GDM1 (cell line): ENCODE data around the gene PSMD13.
"Not testable (repeated sequence)": the region's sequence is repeated elsewhere in the genome, so short reads cannot be mapped to it uniquely, and the experiment has no call there.

Experiments
- DNase-seq: peaks from one replicate; lab custom pipeline; 2025; lab: John Stamatoyannopoulos, UW

The PSMD13 gene

DNA sequence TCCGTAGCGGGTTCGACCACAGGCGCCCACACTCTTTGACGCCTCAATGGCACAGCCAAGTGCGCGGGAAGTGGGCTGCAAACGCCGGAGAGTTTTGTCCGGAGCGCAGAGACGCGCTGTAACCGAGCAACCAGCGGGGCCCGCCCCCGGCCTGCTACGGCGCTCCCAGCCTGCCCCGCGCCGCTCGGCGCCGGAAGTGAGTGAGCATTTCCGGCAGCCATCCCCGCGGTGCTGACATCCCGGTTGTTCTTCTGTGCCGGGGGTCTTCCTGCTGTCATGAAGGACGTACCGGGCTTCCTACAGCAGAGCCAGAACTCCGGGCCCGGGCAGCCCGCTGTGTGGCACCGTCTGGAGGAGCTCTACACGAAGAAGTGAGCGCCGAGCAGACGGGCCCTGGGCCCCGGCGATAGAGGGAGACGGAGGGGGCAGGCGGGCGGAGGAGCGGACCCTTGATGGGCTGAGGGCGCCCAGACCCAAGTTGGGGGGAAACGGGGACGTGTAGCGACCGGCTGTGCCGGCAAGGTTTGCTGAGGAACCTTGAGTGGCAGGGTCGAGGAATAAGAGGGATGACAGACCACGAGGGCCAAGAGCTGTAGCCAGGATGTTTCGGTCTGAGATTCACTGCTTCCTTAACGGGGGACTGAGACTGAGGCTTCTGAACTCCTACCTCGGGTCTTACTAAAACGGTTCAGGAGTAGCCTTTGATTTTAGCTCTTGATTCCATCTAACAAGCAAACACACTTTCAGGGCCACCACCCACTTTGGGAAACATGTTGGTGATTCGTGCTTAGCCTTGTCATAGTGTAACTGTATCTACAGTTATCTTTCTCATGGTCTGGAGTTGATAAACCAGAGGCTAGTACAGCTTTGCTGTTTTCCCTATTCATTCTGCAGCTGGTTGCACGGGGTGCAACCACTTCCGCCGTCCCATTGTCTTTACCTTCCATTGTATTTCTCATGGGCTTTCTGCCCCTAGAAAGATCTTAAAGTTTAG is at the start of gene PSMD13:
TSS of gene PSMD13 (plus strand) at position 203 of the 994 bp plus-strand sequence. CDS start at position 277, 74 bp downstream.
- peak; percentile 73 for DNase-seq

DNA sequence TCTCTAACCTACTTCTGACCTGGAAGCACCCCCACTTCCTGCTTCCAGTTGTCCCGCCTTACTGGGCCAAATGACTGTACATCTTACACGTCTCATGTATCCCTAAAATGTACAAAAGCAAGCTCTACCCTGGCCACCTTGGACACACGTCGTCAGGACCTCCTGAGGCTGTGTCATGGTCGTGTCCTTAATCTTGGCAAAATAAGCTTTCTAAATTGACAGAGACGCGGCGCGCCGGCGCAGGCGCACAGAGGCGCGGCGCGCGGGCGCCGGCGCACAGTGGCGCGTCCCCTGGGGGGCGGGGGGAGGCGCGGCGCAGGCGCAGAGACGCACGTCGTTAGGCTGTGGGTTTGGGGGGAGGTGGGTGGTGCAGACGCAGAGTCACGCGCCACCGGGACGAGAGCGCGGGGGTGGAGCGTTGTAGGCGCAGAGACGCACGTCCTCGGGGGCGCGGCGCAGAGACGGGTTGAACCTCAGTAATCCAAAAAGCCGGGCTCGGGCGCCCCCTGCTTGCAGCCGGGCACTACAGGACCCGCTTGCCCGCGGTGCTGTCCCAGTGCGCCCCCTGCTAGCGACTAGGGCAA is 47.5 kb upstream of the PSMD13 start:
- DNase-seq: not testable (repeated sequence)

DNA sequence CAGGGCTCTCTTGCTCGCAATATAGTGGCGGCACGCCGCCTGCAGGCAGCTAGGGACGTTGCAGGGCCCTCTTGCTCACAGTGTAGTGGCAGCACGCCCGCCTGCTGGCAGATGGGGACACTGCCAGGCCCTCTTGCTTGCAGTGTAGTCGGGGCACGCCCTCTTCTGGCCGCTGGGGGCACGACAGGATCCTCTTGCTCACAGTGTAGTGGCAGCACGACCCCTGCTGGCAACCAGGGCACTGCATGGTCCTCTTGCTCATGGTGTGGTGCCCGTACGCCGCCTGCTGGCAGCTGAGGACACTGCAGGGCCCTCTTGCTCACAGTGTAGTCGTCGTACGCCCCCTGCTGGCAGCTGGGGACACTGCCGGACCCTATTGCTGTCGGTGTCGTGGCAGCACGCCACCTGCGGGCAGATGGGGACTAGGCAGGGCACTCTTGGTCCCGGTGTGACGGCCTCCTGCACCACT is 46.9 kb upstream of the PSMD13 start:
- not testable (repeated sequence) for DNase-seq

- not testable (repeated sequence) for DNase-seq
Measured at GRCh38 chr11:190546-190945, 46.2 kb upstream of the PSMD13 start.

GRCh38 chr11:191490-192478 is 45.0 kb upstream of the PSMD13 start:
- not testable (repeated sequence) for DNase-seq

GRCh38 chr11:192674-193128 is 44.1 kb upstream of the PSMD13 start, which contains the start of gene SCGB1C1:
Gene SCGB1C1, plus strand, starts transcription at chr11:193078. Its CDS starts 22 bp downstream, at chr11:193100.
- DNase-seq: not testable (repeated sequence)

DNA sequence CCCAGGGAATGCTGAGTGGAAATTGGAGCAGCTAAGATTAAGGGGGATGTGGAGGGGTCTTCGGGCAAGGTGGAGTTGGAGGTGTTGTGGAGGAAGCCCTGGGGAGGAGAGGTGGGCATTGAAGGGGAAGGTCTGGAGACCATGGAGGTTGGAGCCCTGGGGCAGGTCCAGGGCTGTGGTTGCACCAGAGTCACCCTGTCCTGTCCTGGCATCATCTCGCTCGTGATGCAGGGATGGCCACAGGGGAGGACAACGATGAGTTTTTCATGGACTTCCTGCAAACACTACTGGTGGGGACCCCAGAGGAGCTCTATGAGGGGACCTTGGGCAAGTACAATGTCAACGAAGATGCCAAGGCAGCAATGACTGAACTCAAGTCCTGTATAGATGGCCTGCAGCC is 43.3 kb upstream of the PSMD13 start:
- DNase-seq: not testable (repeated sequence)

DNA sequence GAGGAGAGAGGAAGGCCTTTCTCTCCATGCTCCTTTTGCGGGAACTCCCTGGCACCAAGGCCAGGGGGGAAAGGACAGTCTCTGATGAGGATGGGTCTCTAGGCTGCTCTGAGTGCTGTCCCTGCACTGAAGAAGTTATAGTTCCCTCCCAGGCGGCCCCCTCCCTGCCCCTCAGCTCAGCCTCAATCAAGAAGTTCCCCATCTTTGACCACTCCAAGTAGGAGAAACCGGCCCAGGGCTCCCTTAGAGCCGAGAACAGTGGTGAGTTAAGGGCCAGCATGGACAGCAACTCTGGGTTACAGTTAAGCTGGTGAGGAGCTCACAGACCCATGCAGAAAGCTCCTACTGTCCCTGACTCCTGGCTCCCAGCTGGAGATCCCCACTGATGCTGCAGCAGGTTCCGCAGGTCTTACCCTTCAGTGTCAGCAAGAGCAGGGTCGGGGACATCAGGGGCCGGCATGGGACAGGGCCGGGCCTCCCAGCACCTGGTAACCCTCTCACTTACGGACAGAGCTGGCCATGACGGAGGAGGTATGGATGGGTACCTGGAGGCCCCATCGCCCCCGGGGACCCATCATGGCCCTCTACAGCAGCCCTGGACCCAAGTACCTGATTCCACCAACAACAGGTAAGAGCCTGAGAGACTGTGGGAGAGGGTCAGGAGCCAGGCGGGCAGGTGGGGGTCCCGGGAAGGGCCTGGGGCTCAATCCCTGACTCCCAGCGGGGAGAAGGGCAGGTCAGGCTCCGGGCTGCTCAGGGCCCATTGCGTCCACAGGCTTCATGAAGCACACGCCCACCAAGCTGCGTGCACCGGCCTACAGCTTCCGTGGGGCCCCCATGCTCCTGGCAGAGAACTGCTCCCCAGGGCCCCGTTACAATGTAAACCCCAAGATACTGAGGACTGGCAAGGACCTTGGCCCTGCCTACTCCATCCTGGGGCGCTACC is 39.7 kb upstream of the PSMD13 start:
- DNase-seq: no peak

GRCh38 chr11:197741-198235 is 39.0 kb upstream of the PSMD13 start:
- DNase-seq: no peak

GRCh38 chr11:198236-198806 is 38.5 kb upstream of the PSMD13 start:
- no peak for DNase-seq

GRCh38 chr11:199004-199581 is 37.7 kb upstream of the PSMD13 start:
- DNase-seq: no peak

DNA sequence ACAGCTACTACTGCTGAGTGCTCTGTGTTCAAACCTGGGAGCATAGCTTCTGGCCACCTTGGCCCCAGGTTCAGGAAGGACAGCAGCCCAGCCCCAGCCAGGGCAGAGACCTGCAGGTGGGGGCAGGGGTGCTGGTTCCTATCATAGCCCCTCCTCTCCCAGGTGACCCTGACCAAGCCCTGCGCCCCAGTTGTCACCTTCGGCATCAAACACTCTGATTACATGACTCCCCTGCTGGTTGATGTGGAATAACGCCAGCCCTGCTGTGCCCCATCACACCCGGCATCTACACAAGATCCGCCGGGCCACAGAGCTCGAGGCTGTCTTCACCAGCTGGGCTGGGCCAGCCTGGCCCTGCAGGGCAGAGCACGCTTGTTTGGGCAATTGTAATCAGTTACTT is 37.0 kb upstream of the PSMD13 start:
- no peak for DNase-seq

- DNase-seq: no peak
Measured at GRCh38 chr11:200224-201003, 36.4 kb upstream of the PSMD13 start.

GRCh38 chr11:201966-202365 is 34.8 kb upstream of the PSMD13 start:
- peak; percentile 43 for DNase-seq

GRCh38 chr11:202490-202889 is 34.3 kb upstream of the PSMD13 start:
- no peak for DNase-seq

GRCh38 chr11:203056-203944 is 33.5 kb upstream of the PSMD13 start:
- no peak for DNase-seq

DNA sequence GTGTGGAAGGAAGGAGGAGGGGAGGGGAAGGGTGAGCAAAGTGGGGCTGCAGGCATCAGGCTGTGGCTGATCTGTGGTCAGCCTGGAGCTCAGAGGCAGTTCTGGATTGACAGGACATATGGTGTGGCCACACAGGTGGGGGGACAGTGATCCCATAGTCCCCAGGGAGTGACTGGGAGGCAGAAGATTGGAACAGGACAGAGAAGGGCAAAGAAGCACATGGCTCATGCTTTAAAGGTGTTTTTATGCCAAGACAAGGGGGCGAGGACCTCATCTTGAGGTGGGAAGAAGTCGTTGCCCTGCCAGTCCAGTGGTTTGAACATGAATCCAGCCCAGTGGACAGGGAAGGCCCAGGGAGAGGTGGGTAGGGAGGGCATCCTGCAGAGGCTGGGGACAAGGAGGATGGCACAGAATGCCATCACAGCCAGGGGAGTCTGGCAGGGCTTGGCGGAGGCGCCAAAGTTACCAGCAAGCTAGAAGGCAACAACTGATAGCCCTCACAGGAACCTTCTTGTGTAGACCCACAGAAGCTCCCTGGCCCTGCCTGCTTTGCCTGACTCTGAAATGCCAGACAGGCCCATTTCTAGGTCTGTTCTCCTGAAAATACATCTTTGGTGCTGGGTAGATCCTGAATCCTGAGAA is 32.7 kb upstream of the PSMD13 start:
- DNase-seq: no peak
